ENCODE data around the gene FRMD1.

FRMD1 gene

GRCh38 chr6:168121303-168121665 is 42.3 kb upstream of the FRMD1 start:
- no peak overlapping the region for H3K4me3 ChIP-seq (ENCODE audit: low read depth, low read length)
- H3K27ac ChIP-seq (ENCODE audit: low read depth, low read length), result no peak overlapping the region
- H3K4me1 ChIP-seq (ENCODE audit: control insufficient read depth, insufficient read depth, low read length, unreplicated experiment), result no peaks in the 10 kb centered on the region
- H3K79me2 ChIP-seq (ENCODE audit: control insufficient read depth, insufficient read depth, low read length, unreplicated experiment), result no peaks in the 10 kb centered on the region
- no peaks in the 10 kb centered on the region for H3K36me3 ChIP-seq (ENCODE audit: insufficient read depth, low read length)
- peaks cover 3% of the 10 kb centered on the region; the same call in 1 of the 2 replicates for H3K27me3 ChIP-seq (ENCODE audit: insufficient read depth, low read length)
- no peak overlapping the region for H2AFZ ChIP-seq (ENCODE audit: low read length, unreplicated experiment)

- peaks cover 3% of the 10 kb centered on the region; the same call in 1 of the 2 replicates for H3K27me3 ChIP-seq (ENCODE audit: insufficient read depth, low read length)
- H2AFZ ChIP-seq (ENCODE audit: low read length, unreplicated experiment), result no peak overlapping the region
- no peak overlapping the region for H3K27ac ChIP-seq (ENCODE audit: low read depth, low read length)
- H3K4me1 ChIP-seq (ENCODE audit: control insufficient read depth, insufficient read depth, low read length, unreplicated experiment), result no peaks in the 10 kb centered on the region
- no peaks in the 10 kb centered on the region for H3K36me3 ChIP-seq (ENCODE audit: insufficient read depth, low read length)
- H3K79me2 ChIP-seq (ENCODE audit: control insufficient read depth, insufficient read depth, low read length, unreplicated experiment), result no peaks in the 10 kb centered on the region
- H3K4me3 ChIP-seq (ENCODE audit: low read depth, low read length), result no peak overlapping the region
Observed at GRCh38 chr6:168120390-168121302, 41.6 kb upstream of the FRMD1 start.

GRCh38 chr6:168119539-168119938 is 40.5 kb upstream of the FRMD1 start:
- no peak overlapping the region for H3K4me3 ChIP-seq (ENCODE audit: low read depth, low read length)
- H3K27me3 ChIP-seq (ENCODE audit: insufficient read depth, low read length), result no peaks in the 10 kb centered on the region; the same call in 1 of the 2 replicates
- H3K79me2 ChIP-seq (ENCODE audit: control insufficient read depth, insufficient read depth, low read length, unreplicated experiment), result no peaks in the 10 kb centered on the region
- H3K4me1 ChIP-seq (ENCODE audit: control insufficient read depth, insufficient read depth, low read length, unreplicated experiment), result no peaks in the 10 kb centered on the region
- no peak overlapping the region for H3K27ac ChIP-seq (ENCODE audit: low read depth, low read length)
- H3K36me3 ChIP-seq (ENCODE audit: insufficient read depth, low read length), result no peaks in the 10 kb centered on the region
- H2AFZ ChIP-seq (ENCODE audit: low read length, unreplicated experiment), result no peak overlapping the region

- H3K36me3 ChIP-seq (ENCODE audit: insufficient read depth, low read length), result no peaks in the 10 kb centered on the region
- H2AFZ ChIP-seq (ENCODE audit: low read length, unreplicated experiment), result no peak overlapping the region
- no peak overlapping the region for H3K4me3 ChIP-seq (ENCODE audit: low read depth, low read length)
- no peaks in the 10 kb centered on the region; the same call in 1 of the 2 replicates for H3K27me3 ChIP-seq (ENCODE audit: insufficient read depth, low read length)
- H3K4me1 ChIP-seq (ENCODE audit: control insufficient read depth, insufficient read depth, low read length, unreplicated experiment), result no peaks in the 10 kb centered on the region
- H3K79me2 ChIP-seq (ENCODE audit: control insufficient read depth, insufficient read depth, low read length, unreplicated experiment), result no peaks in the 10 kb centered on the region
- H3K27ac ChIP-seq (ENCODE audit: low read depth, low read length), result no peak overlapping the region
Observed at GRCh38 chr6:168118935-168119334, 39.9 kb upstream of the FRMD1 start.

- H2AFZ ChIP-seq (ENCODE audit: low read length, unreplicated experiment), result no peak overlapping the region
- H3K79me2 ChIP-seq (ENCODE audit: control insufficient read depth, insufficient read depth, low read length, unreplicated experiment), result no peaks in the 10 kb centered on the region
- no peak overlapping the region for H3K27ac ChIP-seq (ENCODE audit: low read depth, low read length)
- H3K4me3 ChIP-seq (ENCODE audit: low read depth, low read length), result no peak overlapping the region
- H3K27me3 ChIP-seq (ENCODE audit: insufficient read depth, low read length), result no peaks in the 10 kb centered on the region
- no peaks in the 10 kb centered on the region for H3K4me1 ChIP-seq (ENCODE audit: control insufficient read depth, insufficient read depth, low read length, unreplicated experiment)
- H3K36me3 ChIP-seq (ENCODE audit: insufficient read depth, low read length), result no peaks in the 10 kb centered on the region
Observed at GRCh38 chr6:168117942-168118341, 38.9 kb upstream of the FRMD1 start.

GRCh38 chr6:168116975-168117899 is 38.2 kb upstream of the FRMD1 start:
- no peak overlapping the region for H2AFZ ChIP-seq (ENCODE audit: low read length, unreplicated experiment)
- no peaks in the 10 kb centered on the region for H3K36me3 ChIP-seq (ENCODE audit: insufficient read depth, low read length)
- no peaks in the 10 kb centered on the region for H3K4me1 ChIP-seq (ENCODE audit: control insufficient read depth, insufficient read depth, low read length, unreplicated experiment)
- H3K4me3 ChIP-seq (ENCODE audit: low read depth, low read length), result no peak overlapping the region
- H3K79me2 ChIP-seq (ENCODE audit: control insufficient read depth, insufficient read depth, low read length, unreplicated experiment), result no peaks in the 10 kb centered on the region
- no peak overlapping the region for H3K27ac ChIP-seq (ENCODE audit: low read depth, low read length)
- H3K27me3 ChIP-seq (ENCODE audit: insufficient read depth, low read length), result no peaks in the 10 kb centered on the region

GRCh38 chr6:168116438-168116974 is 37.5 kb upstream of the FRMD1 start:
- Histone ChIP-seq H2AFZ (ENCODE audit: low read length, unreplicated experiment) (no peak overlapping the region), H3K4me1 (ENCODE audit: control insufficient read depth, insufficient read depth, low read length, unreplicated experiment) (no peaks in the 10 kb centered on the region), H3K27me3 (ENCODE audit: insufficient read depth, low read length) (no peaks in the 10 kb centered on the region), H3K27ac (ENCODE audit: low read depth, low read length) (no peak overlapping the region), H3K79me2 (ENCODE audit: control insufficient read depth, insufficient read depth, low read length, unreplicated experiment) (no peaks in the 10 kb centered on the region), H3K4me3 (ENCODE audit: low read depth, low read length) (no peak overlapping the region), H3K36me3 (ENCODE audit: insufficient read depth, low read length) (no peaks in the 10 kb centered on the region)

- H3K4me1 ChIP-seq (ENCODE audit: control insufficient read depth, insufficient read depth, low read length, unreplicated experiment), result no peaks in the 10 kb centered on the region
- no peak overlapping the region for H3K4me3 ChIP-seq (ENCODE audit: low read depth, low read length)
- no peaks in the 10 kb centered on the region for H3K27me3 ChIP-seq (ENCODE audit: insufficient read depth, low read length)
- H3K27ac ChIP-seq (ENCODE audit: low read depth, low read length), result no peak overlapping the region
- no peak overlapping the region for H2AFZ ChIP-seq (ENCODE audit: low read length, unreplicated experiment)
- H3K79me2 ChIP-seq (ENCODE audit: control insufficient read depth, insufficient read depth, low read length, unreplicated experiment), result no peaks in the 10 kb centered on the region
- H3K36me3 ChIP-seq (ENCODE audit: insufficient read depth, low read length), result no peaks in the 10 kb centered on the region
Observed at GRCh38 chr6:168115748-168116437, 36.9 kb upstream of the FRMD1 start.

- H3K79me2 ChIP-seq (ENCODE audit: control insufficient read depth, insufficient read depth, low read length, unreplicated experiment), result no peaks in the 10 kb centered on the region
Observed at GRCh38 chr6:168113226-168113625, 34.2 kb upstream of the FRMD1 start.

GRCh38 chr6:168111911-168112310 is 32.9 kb upstream of the FRMD1 start:
- Histone ChIP-seq H3K27me3 (ENCODE audit: insufficient read depth, low read length) (peaks cover 6% of the 10 kb centered on the region; the same call in 1 of the 2 replicates), H3K4me1 (ENCODE audit: control insufficient read depth, insufficient read depth, low read length, unreplicated experiment) (peaks cover 6% of the 10 kb centered on the region), H3K79me2 (ENCODE audit: control insufficient read depth, insufficient read depth, low read length, unreplicated experiment) (no peaks in the 10 kb centered on the region), H3K36me3 (ENCODE audit: insufficient read depth, low read length) (no peaks in the 10 kb centered on the region), H2AFZ (ENCODE audit: low read length, unreplicated experiment) (no peak overlapping the region), H3K4me3 (ENCODE audit: low read depth, low read length) (no peak overlapping the region), H3K27ac (ENCODE audit: low read depth, low read length) (no peak overlapping the region)

More at GRCh38 chr6:168113226-168113625, 34.2 kb upstream of the FRMD1 start:
- no peak overlapping the region for H2AFZ ChIP-seq (ENCODE audit: low read length, unreplicated experiment)
- H3K36me3 ChIP-seq (ENCODE audit: insufficient read depth, low read length), result no peaks in the 10 kb centered on the region
- H3K4me1 ChIP-seq (ENCODE audit: control insufficient read depth, insufficient read depth, low read length, unreplicated experiment), result no peaks in the 10 kb centered on the region
- H3K4me3 ChIP-seq (ENCODE audit: low read depth, low read length), result no peak overlapping the region
- peaks cover 6% of the 10 kb centered on the region; the same call in 1 of the 2 replicates for H3K27me3 ChIP-seq (ENCODE audit: insufficient read depth, low read length)
- H3K27ac ChIP-seq (ENCODE audit: low read depth, low read length), result no peak overlapping the region

Measured in ACC112 (cell line).